ENCODE measurements around the gene SPOCK1. TPM values are rescaled to one million over a fixed set of nuclear protein-coding genes. Genes with fewer than 3 reads are reported as not detected.

SPOCK1 gene
- total and polyA plus RNA-seq, 2 of the 4 experiments (the other 2 are of a cell fraction) = 5.0 to 20.3 TPM

- no peak for TF ChIP-seq USF2 (IDR thresholded peaks at IDR 0.05; ENCODE audit: low read depth, low read length)
- no peak for TF ChIP-seq CTCF (conservative IDR thresholded peaks at IDR 0.05; ENCODE audit: low read depth, low read length)
- no peak for TF ChIP-seq SMC3 (IDR thresholded peaks at IDR 0.05; ENCODE audit: low read depth, low read length)
- no TSS peak for BruUV-seq (replicated peaks)
- Histone ChIP-seq H3K79me1 (ENCODE audit: low read depth in 1 of 2, low read length in 2 of 2) (no peaks in the 10 kb centered on the region), H2BK5ac (ENCODE audit: low read depth, low read length, poor library complexity, severe bottlenecking) (no peak overlapping the region), H3K9ac (ENCODE audit: low read depth, low read length) (no peak overlapping the region), H2AFZ (replicated peaks; ENCODE audit: low read length, poor library complexity) (no peak overlapping the region), H2BK120ac (ENCODE audit: low read depth, low read length) (no peak overlapping the region), H3K56ac (ENCODE audit: extremely low read depth, insufficient read depth, low read length) (no peak overlapping the region), H3K4ac (ENCODE audit: low read depth, low read length) (no peak overlapping the region), H2BK15ac (ENCODE audit: low read depth, low read length) (no peak overlapping the region), H3K36me3 (ENCODE audit: control insufficient read depth, insufficient read depth, low read length) (no peaks in the 10 kb centered on the region), H4K91ac (ENCODE audit: insufficient read depth, low read depth, low read length) (no peak overlapping the region), H2AK5ac (ENCODE audit: low read depth, low read length) (no peak overlapping the region), H3K27me3 (ENCODE audit: control insufficient read depth, insufficient read depth, low read length) (no peaks in the 10 kb centered on the region), H3K9me3 (ENCODE audit: control insufficient read depth, insufficient read depth, low read length) (no peaks in the 10 kb centered on the region), H3K4me3 (ENCODE audit: insufficient read depth, low read depth, low read length) (no peak overlapping the region), H4K5ac (ENCODE audit: low read depth, low read length) (no peak overlapping the region), H4K20me1 (ENCODE audit: insufficient read depth, low read length) (no peaks in the 10 kb centered on the region), H4K8ac (ENCODE audit: low read depth in 2 of 2, low read length in 2 of 2) (no peak overlapping the region), H3K18ac (ENCODE audit: low read depth, low read length) (no peak overlapping the region), H3K4me1 (ENCODE audit: control insufficient read depth, insufficient read depth, low read length) (no peaks in the 10 kb centered on the region), H2AK9ac (replicated peaks; ENCODE audit: low read depth, low read length, poor library complexity) (no peak overlapping the region), H2BK20ac (ENCODE audit: low read depth, low read length) (no peak overlapping the region), H3K4me2 (ENCODE audit: low read depth, low read length) (no peak overlapping the region), H3K23ac (ENCODE audit: low read depth, low read length) (no peak overlapping the region), H3K9me1 (ENCODE audit: insufficient read depth, low read length) (no peaks in the 10 kb centered on the region), H3K14ac (replicated peaks; ENCODE audit: low read depth, low read length) (no peak overlapping the region), H3K27ac (ENCODE audit: insufficient read depth, low read length) (no peak overlapping the region)
- in situ Hi-C loops (cut with MboI; ENCODE audit: low sequenced_read_pairs) (no loop called here), dilution Hi-C loops (cut with HindIII; ENCODE audit: low sequenced_read_pairs, unreplicated experiment) (no loop called here), intact Hi-C loops (cut with micrococcal nuclease) (no loop called here)
- POLR2A ChIA-PET (ENCODE audit: unreplicated experiment) = no interaction called here
- CTCF ChIA-PET = no interaction called here
- WGBS, 2 experiments (ENCODE audit: extremely low coverage in 2 of 2, insufficient read length in 1 of 2) = 60% methylated on average over 2 of the region's 3 CpGs; no CpG with 5 or more reads in 1 of the 2 experiments
- peak; percentile 19 for DNase-seq
- no peak for ATAC-seq (ENCODE audit: low read depth)
These were observed 99.2 kb downstream of the SPOCK1 start for GRCh38 chr5:137399911-137400310.

Data from IMR-90 (cell line).